MM.1S (cell line): Measurements from ENCODE around the gene CD37.

Source experiments
- DNase-seq: peaks from one replicate; pipeline ENCODE4 v3.0.0-alpha.2; 2015
- H2AFZ ChIP-seq: fragments of 300-600 bp; sonication (generic); 2 replicates; pipeline ENCODE4 v1.6.0; 2016; ENCODE audit warnings: antibody characterized with exemption, low read length
- H3F3A ChIP-seq: fragments of 300-600 bp; sonication (generic); 2 replicates; pipeline ENCODE4 v1.6.1; 2016; ENCODE audit warnings: mild to moderate bottlenecking, antibody characterized with exemption, low read length, moderate library complexity, mixed read lengths; ENCODE audit not compliant: insufficient read depth
- H3K27ac ChIP-seq: fragments of 300-600 bp; sonication (generic); 2 replicates; pipeline ENCODE4 v1.5.1; 2016; ENCODE audit warnings: mild to moderate bottlenecking, low read length
- H3K27me3 ChIP-seq: fragments of 300-600 bp; sonication (generic); replicated peaks from 2 replicates; pipeline ENCODE4 v1.6.0; 2016; ENCODE audit warnings: low read length; ENCODE audit not compliant: insufficient read depth
- H3K36me3 ChIP-seq: fragments of 300-600 bp; sonication (generic); replicated peaks from 2 replicates; pipeline ENCODE4 v1.6.1; 2016; ENCODE audit warnings: mild to moderate bottlenecking, low read length, mixed read lengths; ENCODE audit not compliant: insufficient read depth
- H3K4me1 ChIP-seq: fragments of 300-600 bp; sonication (generic); 2 replicates; pipeline ENCODE4 v1.6.1; 2016; ENCODE audit warnings: low read length, mixed read lengths
- H3K4me2 ChIP-seq: fragments of 300-600 bp; sonication (generic); 2 replicates; pipeline ENCODE4 v1.6.0; 2016; ENCODE audit warnings: low read depth, low read length
- H3K4me3 ChIP-seq: fragments of 300-600 bp; sonication (generic); 2 replicates; pipeline ENCODE4 v1.5.1; 2016; ENCODE audit warnings: low read length, mixed read lengths
- H3K79me2 ChIP-seq: fragments of 300-600 bp; sonication (generic); 2 replicates; pipeline ENCODE4 v1.6.1; 2016; ENCODE audit warnings: mixed run types, low read length, mixed read lengths
- H3K9ac ChIP-seq: fragments of 300-600 bp; sonication (generic); 2 replicates; pipeline ENCODE4 v1.6.1; 2016; ENCODE audit warnings: low read length, mixed read lengths
- H3K9me2 ChIP-seq: fragments of 300-600 bp; sonication (generic); replicated peaks from 2 replicates; pipeline ENCODE4 v1.6.1; 2016; ENCODE audit warnings: mild to moderate bottlenecking, low read length, mixed read lengths; ENCODE audit not compliant: insufficient read depth
- H3K9me3 ChIP-seq: fragments of 300-600 bp; sonication (generic); replicated peaks from 2 replicates; pipeline ENCODE4 v1.6.1; 2016; ENCODE audit warnings: mild to moderate bottlenecking, low read length, mixed read lengths; ENCODE audit not compliant: insufficient read depth
- H4K20me1 ChIP-seq: fragments of 300-600 bp; sonication (generic); 2 replicates; pipeline ENCODE4 v1.6.1; 2016; ENCODE audit warnings: mild to moderate bottlenecking, low read length, moderate library complexity, mixed read lengths; ENCODE audit not compliant: insufficient read depth
- EZH2 ChIP-seq: fragments of 300-600 bp; sonication (generic); optimal IDR thresholded peaks from 2 replicates; pipeline ENCODE3; 2017; ENCODE audit warnings: low read depth, mild to moderate bottlenecking, antibody characterized with exemption, low read length, mixed read lengths
- EZH2phosphoT487 ChIP-seq: fragments of 300-600 bp; sonication (generic); IDR thresholded peaks from 2 replicates; pipeline ENCODE4 v1.6.1; 2018; ENCODE audit warnings: antibody characterized with exemption, low read length
- TF ChIP-seq, protein P1 (sequence below): fragments of 300-600 bp; sonication (generic); IDR thresholded peaks from 2 replicates; pipeline ENCODE4 v1.5.1; 2016; ENCODE audit warnings: antibody characterized with exemption, low read length, mixed read lengths

CD37 gene

GRCh38 chr19:49333418-49333805, 1.8 kb upstream of the CD37 start:
- H3K9me3 ChIP-seq, result no peaks in the 10 kb centered on the region
- H3F3A ChIP-seq, result no peaks in the 10 kb centered on the region
- no peaks in the 10 kb centered on the region for H3K79me2 ChIP-seq
- DNase-seq, result no peak
- peak overlapping the region; percentile 55 for H2AFZ ChIP-seq
- TF ChIP-seq EZH2 (no peak), EZH2phosphoT487 (no peak)
- TF ChIP-seq, protein P1, sequence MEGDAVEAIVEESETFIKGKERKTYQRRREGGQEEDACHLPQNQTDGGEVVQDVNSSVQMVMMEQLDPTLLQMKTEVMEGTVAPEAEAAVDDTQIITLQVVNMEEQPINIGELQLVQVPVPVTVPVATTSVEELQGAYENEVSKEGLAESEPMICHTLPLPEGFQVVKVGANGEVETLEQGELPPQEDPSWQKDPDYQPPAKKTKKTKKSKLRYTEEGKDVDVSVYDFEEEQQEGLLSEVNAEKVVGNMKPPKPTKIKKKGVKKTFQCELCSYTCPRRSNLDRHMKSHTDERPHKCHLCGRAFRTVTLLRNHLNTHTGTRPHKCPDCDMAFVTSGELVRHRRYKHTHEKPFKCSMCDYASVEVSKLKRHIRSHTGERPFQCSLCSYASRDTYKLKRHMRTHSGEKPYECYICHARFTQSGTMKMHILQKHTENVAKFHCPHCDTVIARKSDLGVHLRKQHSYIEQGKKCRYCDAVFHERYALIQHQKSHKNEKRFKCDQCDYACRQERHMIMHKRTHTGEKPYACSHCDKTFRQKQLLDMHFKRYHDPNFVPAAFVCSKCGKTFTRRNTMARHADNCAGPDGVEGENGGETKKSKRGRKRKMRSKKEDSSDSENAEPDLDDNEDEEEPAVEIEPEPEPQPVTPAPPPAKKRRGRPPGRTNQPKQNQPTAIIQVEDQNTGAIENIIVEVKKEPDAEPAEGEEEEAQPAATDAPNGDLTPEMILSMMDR, result no peak
- peak overlapping the region; percentile 26; the same call in 1 of the 2 replicates for H3K4me3 ChIP-seq
- no peaks in the 10 kb centered on the region for H3K36me3 ChIP-seq
- no peaks in the 10 kb centered on the region for H3K9me2 ChIP-seq
- H3K4me2 ChIP-seq, result peak overlapping the region; percentile 55
- no peaks in the 10 kb centered on the region for H3K27me3 ChIP-seq
- no peaks in the 10 kb centered on the region for H4K20me1 ChIP-seq
- H3K4me1 ChIP-seq, result peaks cover 16% of the 10 kb centered on the region
- no peak overlapping the region for H3K9ac ChIP-seq
- peak overlapping the region; percentile 46; the same call in 1 of the 2 replicates for H3K27ac ChIP-seq

GRCh38 chr19:49333811-49334288, 1.4 kb upstream of the CD37 start:
- DNase-seq, result peak; percentile 43
- H3K4me1 ChIP-seq, result peaks cover 16% of the 10 kb centered on the region
- no peak overlapping the region for H3K9ac ChIP-seq
- H4K20me1 ChIP-seq, result no peaks in the 10 kb centered on the region
- TF ChIP-seq EZH2 (no peak), EZH2phosphoT487 (no peak)
- TF ChIP-seq, protein P1, result no peak
- no peaks in the 10 kb centered on the region for H3F3A ChIP-seq
- no peaks in the 10 kb centered on the region for H3K27me3 ChIP-seq
- no peaks in the 10 kb centered on the region for H3K9me3 ChIP-seq
- peak overlapping the region; percentile 46; the same call in 1 of the 2 replicates for H3K27ac ChIP-seq
- no peaks in the 10 kb centered on the region for H3K79me2 ChIP-seq
- H3K4me2 ChIP-seq, result peak overlapping the region; percentile 55
- H3K9me2 ChIP-seq, result no peaks in the 10 kb centered on the region
- peak overlapping the region; percentile 55 for H2AFZ ChIP-seq
- peak overlapping the region; percentile 26; the same call in 1 of the 2 replicates for H3K4me3 ChIP-seq
- no peaks in the 10 kb centered on the region for H3K36me3 ChIP-seq

- DNase-seq, result no peak
- peak overlapping the region; percentile 88 for H3K4me2 ChIP-seq
These were observed 727 bp downstream of the CD37 start for GRCh38 chr19:49335784-49336481.

More at GRCh38 chr19:49335784-49336481, 727 bp downstream of the CD37 start:
- no peaks in the 10 kb centered on the region for H3K36me3 ChIP-seq
- no peaks in the 10 kb centered on the region for H4K20me1 ChIP-seq
- no peaks in the 10 kb centered on the region for H3K9me2 ChIP-seq
- H3K4me3 ChIP-seq, result peak overlapping the region; percentile 82
- H3K4me1 ChIP-seq, result peaks cover 16% of the 10 kb centered on the region
- TF ChIP-seq EZH2phosphoT487 (no peak), EZH2 (no peak)
- TF ChIP-seq, protein P1, result no peak
- H3K9me3 ChIP-seq, result no peaks in the 10 kb centered on the region
- no peaks in the 10 kb centered on the region for H3K79me2 ChIP-seq
- H3K27ac ChIP-seq, result no peak overlapping the region
- H3F3A ChIP-seq, result no peaks in the 10 kb centered on the region
- peak overlapping the region; percentile 86 for H2AFZ ChIP-seq
- H3K27me3 ChIP-seq, result no peaks in the 10 kb centered on the region
- peak overlapping the region; percentile 57; the same call in 1 of the 2 replicates for H3K9ac ChIP-seq
